GM04503 (cell line): ENCODE measurements around the gene TTC29.

Experiments
- DNase-seq: peaks from one replicate; pipeline ENCODE4 v3.0.0-alpha.2; 2012; ENCODE audit warnings: low read depth

TTC29 gene, protein sequence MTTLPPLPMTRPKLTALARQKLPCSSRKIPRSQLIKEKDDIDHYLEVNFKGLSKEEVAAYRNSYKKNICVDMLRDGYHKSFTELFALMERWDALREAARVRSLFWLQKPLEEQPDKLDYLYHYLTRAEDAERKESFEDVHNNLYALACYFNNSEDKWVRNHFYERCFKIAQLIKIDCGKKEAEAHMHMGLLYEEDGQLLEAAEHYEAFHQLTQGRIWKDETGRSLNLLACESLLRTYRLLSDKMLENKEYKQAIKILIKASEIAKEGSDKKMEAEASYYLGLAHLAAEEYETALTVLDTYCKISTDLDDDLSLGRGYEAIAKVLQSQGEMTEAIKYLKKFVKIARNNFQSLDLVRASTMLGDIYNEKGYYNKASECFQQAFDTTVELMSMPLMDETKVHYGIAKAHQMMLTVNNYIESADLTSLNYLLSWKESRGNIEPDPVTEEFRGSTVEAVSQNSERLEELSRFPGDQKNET

DNA sequence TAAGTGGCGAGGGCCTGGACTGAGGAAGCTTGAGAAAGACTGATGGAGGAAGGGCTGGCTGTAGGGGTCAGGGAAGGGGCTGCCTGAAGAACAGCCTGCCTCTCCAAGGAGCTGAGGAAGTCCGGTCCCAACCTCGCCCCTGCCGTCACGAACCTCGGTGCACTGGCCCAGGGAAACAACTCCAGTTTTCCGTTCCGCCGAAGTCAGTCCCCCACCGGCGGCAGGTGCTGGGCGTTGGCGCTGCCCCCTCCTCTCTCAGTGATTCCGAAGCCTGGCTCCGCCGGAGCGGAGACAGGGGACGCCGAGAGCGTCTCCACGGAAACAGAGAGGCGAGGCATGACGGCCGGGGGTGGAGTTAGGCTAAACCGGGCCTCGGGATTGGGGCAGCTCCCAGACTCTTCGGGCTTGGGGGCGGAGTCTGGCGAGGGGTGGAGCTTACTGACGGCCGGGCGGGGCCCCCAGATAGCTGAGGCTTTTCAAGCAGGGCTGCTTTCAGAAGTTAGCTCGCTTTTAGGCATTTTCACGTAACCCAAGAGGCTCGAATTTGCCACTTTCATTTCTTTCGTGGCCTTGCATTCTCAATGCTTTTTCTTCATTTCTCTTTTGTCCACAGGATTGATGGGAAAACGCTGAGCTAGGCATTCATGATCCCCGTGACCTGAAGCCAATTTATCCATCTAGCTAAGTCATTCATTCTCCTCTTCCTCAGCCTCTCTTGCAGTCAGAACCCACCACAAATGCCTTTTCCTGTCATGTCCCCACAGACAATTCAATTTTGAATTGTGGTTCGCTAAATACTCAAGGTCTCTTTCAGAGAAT, at the start of gene TTC29:
TTC29 (minus strand) TSS at position 309 of the 819 bp plus-strand sequence. CDS start 5,969 bp downstream, outside the sequence.
- peak; percentile 36 for DNase-seq

- DNase-seq, result no peak
Observed at GRCh38 chr4:146981651-146982050, 36.0 kb upstream of the TTC29 start.

GRCh38 chr4:146978641-146979040, 33.0 kb upstream of the TTC29 start:
- no peak for DNase-seq

GRCh38 chr4:146976145-146976544, 30.5 kb upstream of the TTC29 start:
- no peak for DNase-seq

GRCh38 chr4:146975527-146975926, 29.9 kb upstream of the TTC29 start:
- no peak for DNase-seq

DNA sequence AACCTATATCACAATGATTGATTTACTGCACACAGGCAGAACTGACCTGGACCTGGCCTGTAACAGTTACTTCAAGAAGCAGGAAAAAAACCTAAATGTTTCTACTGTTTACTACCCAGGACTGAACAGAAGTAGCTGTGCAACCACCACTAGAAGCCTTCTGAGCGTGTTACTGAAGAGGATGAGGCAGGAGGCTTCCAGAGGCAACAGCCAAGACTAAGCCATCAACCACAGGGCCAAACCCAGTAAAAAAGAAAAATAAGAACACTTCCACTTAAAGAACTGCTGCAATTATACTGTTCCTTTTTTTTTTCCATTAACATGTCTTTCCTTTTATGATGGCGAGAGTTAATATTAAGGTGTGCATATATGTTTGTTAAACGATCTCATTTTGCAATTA, 29.4 kb upstream of the TTC29 start:
- no peak for DNase-seq

DNA sequence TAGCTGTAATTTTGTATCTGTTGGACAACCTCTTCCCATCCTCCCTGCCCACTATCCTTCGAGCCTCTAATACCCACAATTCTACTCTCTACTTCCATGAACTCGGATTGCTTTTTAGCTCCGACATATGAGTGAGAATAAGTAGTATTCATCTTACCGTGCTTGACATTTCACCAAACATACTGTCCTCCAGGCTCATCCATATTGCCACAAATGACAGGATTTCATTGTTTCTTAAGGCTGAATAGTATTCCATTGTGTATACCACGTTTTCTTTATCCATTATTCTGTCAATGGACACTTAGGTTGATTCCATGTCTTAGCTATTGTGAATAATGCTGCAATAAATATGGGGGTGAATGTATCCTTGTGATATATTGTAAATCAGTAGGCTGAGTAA, 26.4 kb upstream of the TTC29 start:
- no peak for DNase-seq

GRCh38 chr4:146969126-146969525, 23.5 kb upstream of the TTC29 start:
- DNase-seq, result no peak

- no peak for DNase-seq
Observed at GRCh38 chr4:146960634-146961033, 15.0 kb upstream of the TTC29 start.

GRCh38 chr4:146959692-146960091, 14.0 kb upstream of the TTC29 start:
- DNase-seq, result no peak

- DNase-seq, result peak; percentile 80
Observed at GRCh38 chr4:146957237-146957636, 11.6 kb upstream of the TTC29 start.

GRCh38 chr4:146952896-146953295, 7.2 kb upstream of the TTC29 start:
- DNase-seq, result no peak

DNA sequence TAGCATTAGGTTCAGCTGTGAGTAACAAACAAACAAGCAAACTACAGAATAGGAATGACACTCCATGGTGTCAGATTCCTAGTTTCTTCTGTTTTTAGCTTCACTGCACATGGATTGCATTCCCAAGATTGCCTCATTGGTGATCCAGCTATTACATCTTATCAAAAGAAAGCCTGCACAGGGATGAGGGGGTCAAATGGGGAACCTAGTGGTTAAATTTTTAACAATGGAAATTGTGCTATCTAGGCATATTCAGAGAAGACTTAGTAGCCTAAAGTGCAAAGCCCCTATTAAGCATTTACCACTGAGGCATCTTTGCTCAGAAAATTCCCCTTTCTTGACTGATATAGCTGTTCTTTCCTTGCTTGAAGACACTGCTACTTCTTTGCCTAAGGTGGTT, 3.9 kb upstream of the TTC29 start:
- DNase-seq, result no peak

- no peak for DNase-seq
Observed at GRCh38 chr4:146943691-146944375, 1.8 kb downstream of the TTC29 start.

DNA sequence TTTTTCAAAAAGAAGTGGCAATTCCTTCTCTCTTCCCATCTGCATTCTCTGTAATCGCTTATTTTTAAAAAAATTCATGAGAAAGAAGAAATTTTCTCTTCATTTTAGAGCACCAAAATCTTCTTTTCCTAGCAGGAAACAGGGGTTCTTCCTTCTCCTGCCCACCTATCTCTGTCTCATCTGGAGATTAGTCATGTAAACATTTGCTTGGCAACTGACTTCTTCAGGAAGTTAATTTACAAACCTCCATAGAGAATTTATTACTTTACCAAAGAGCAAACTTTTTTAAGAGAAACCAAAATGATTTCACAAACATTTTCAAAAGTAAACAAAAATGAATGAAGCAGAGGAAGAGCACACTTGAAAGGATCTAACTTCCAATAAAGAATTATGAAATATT, 13.5 kb downstream of the TTC29 start:
- no peak for DNase-seq

- DNase-seq, result no peak
Observed at GRCh38 chr4:146930673-146931072, 15.0 kb downstream of the TTC29 start.

DNA sequence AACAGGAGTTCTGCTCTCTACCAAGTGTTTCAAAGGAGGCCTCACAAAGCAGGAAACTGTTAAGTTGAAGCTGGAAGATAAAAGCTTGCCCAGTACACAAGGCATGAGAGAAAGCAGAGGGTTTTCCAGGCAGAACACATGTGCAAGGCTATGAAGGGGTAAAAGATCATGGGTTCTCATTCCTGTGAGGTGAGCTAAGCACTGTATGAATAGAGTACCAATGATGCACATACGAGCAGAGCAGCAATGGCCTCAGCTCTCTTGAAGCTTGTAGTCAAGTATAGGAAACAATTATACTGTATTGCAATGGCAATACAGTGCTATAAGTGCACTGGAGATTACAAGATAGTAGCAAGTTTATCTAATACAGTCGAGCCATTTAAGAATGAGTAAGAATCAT, 18.0 kb downstream of the TTC29 start:
- DNase-seq, result no peak

GRCh38 chr4:146916479-146917076, 29.1 kb downstream of the TTC29 start:
- peak; percentile 11 for DNase-seq

DNA sequence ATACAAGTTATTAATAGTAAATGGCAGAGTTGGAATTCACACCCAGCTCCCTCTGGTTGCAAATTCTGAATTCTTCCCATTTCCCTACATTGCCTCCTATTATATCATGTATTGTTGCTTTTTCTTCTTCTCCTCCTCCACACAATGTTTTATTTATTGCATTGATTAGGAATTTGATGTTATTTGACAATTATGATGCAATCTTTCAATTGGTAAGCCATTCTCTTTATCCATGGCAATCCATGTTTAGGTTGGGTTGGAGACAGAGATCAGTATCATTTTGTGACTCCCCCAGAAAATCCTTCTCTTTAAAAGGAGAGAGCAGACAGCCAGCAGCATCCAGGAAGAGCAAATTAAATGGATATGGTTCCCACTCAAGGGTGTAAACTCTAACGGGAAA, 30.5 kb downstream of the TTC29 start:
- no peak for DNase-seq

DNA sequence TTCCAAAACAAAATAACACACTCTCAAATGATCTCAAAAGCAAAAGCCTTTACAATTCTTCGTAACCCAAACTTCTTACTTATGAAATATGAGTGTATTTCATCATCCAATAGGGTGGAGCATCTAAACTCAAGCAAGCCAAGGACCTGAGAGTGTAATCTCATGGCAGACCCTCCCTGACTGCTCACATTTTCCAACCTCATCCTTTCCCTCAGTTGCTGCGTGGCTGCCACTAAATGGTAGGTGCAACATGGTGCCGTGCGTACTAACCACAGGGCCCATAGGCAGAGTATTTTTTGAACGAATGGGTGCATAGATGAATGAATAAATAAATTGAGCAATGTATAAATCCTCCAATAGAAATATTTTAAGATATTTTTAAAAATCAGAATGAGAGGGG, 45.4 kb downstream of the TTC29 start:
- DNase-seq, result no peak

- no peak for DNase-seq
Observed at GRCh38 chr4:146890301-146890700, 55.4 kb downstream of the TTC29 start.

DNA sequence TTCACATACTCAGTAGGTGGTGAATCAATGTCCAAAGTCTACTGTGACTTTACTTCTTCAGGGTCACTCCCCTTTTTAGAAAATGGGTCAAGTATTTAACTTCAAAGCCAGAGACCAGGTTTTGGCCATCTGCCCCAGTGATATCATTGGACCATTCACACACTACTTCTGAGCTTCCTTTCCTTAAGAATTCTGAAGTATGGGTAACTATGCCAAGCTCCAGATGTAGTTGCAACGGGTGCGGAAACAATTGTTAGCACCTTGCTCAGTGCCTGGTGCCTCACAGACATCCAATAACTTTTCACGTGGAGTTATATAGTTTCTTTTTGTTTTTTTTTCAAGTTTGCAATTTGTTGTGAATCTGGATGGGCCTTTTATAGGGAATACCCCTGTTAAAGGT, 62.6 kb downstream of the TTC29 start:
- DNase-seq, result no peak
